Common myeloid progenitor, CD34-positive (primary cell): ENCODE results near the gene CACNA2D2.
A peak's percentile ranks its signal among the peaks of the same experiment; 100 is the strongest.

ENCODE experiments used
- CTCF ChIA-PET: fragments of 350-600 bp; sonication (Branson Sonifier 250); formaldehyde crosslinking; loops from one replicate; lab custom pipeline; 2021; ENCODE audit warnings: antibody characterized with exemption; lab: Charles Lee
- POLR2A ChIA-PET: fragments of 350-600 bp; sonication (Branson Sonifier 250); formaldehyde crosslinking; loops from one replicate; lab custom pipeline; 2021; ENCODE audit warnings: antibody characterized with exemption; lab: Charles Lee
- DNase-seq, 3 donors: peaks; one replicate each; pipeline versions ENCODE4 v3.0.0 to v3.0.0-alpha.2; 2013
- H3K27ac ChIP-seq, 2 experiments: 1 replicate in 1 of 2; 2 replicates in 1 of 2; pipeline ENCODE4 v1.7.0; 2013; ENCODE audit warnings: inconsistent platforms in 2 of 2, low read length in 2 of 2, mild to moderate bottlenecking in 2 of 2, low read depth in 1 of 2, moderate library complexity in 1 of 2; ENCODE audit not compliant: severe bottlenecking in 2 of 2, insufficient read depth in 1 of 2, poor library complexity in 1 of 2
- H3K27me3 ChIP-seq, 5 experiments: replicated peaks in 2 of 5; 1 replicate in 3 of 5; 2 replicates in 2 of 5; pipeline versions ENCODE4 v1.6.1 to v1.7.0; 2013; ENCODE audit warnings: low read length in 4 of 5, mild to moderate bottlenecking in 2 of 5, moderate library complexity in 2 of 5, inconsistent platforms in 1 of 5; ENCODE audit not compliant: insufficient read depth in 5 of 5, control insufficient read depth in 4 of 5
- H3K36me3 ChIP-seq, 4 experiments: 1 replicate in 2 of 4; 2 replicates in 2 of 4; pipeline versions ENCODE4 v1.6.1 to v1.7.0; 2013; ENCODE audit warnings: low read length in 3 of 4, control low read depth in 1 of 4, mild to moderate bottlenecking in 1 of 4; ENCODE audit not compliant: control insufficient read depth in 4 of 4, insufficient read depth in 4 of 4
- H3K4me1 ChIP-seq, 4 experiments: 1 replicate in 3 of 4; 2 replicates in 1 of 4; pipeline versions ENCODE4 v1.6.1 to v1.7.1; 2013; ENCODE audit warnings: low read length in 3 of 4, mild to moderate bottlenecking in 3 of 4, control low read depth in 1 of 4, inconsistent platforms in 1 of 4, moderate library complexity in 1 of 4; ENCODE audit not compliant: control insufficient read depth in 4 of 4, insufficient read depth in 4 of 4; ENCODE audit errors: control extremely low read depth in 1 of 4
- H3K4me3 ChIP-seq, 7 experiments: 1 replicate in 4 of 7; 2 replicates in 3 of 7; pipeline versions ENCODE4 v1.5.1 to v1.7.0; 2013; ENCODE audit warnings: mild to moderate bottlenecking in 7 of 7, low read length in 6 of 7, moderate library complexity in 6 of 7, inconsistent platforms in 2 of 7, low read depth in 2 of 7, control low read depth in 1 of 7; ENCODE audit not compliant: insufficient read depth in 4 of 7, control insufficient read depth in 1 of 7; ENCODE audit errors: extremely low read depth in 1 of 7
- H3K9me3 ChIP-seq, 5 experiments: 1 replicate in 4 of 5; 2 replicates in 1 of 5; pipeline versions ENCODE4 v1.6.1 to v1.7.1; 2013; ENCODE audit warnings: low read length in 4 of 5, mild to moderate bottlenecking in 2 of 5, inconsistent platforms in 1 of 5, low read depth in 1 of 5, moderate library complexity in 1 of 5; ENCODE audit not compliant: control insufficient read depth in 4 of 5, insufficient read depth in 2 of 5; ENCODE audit errors: control extremely low read depth in 1 of 5
- WGBS: methylation state at CpG from one replicate; pipeline ENCODE4 v1.1.5; 2013; ENCODE audit not compliant: insufficient coverage; 5-methylcytosine and 5-hydroxymethylcytosine counted together

CACNA2D2 gene

DNA sequence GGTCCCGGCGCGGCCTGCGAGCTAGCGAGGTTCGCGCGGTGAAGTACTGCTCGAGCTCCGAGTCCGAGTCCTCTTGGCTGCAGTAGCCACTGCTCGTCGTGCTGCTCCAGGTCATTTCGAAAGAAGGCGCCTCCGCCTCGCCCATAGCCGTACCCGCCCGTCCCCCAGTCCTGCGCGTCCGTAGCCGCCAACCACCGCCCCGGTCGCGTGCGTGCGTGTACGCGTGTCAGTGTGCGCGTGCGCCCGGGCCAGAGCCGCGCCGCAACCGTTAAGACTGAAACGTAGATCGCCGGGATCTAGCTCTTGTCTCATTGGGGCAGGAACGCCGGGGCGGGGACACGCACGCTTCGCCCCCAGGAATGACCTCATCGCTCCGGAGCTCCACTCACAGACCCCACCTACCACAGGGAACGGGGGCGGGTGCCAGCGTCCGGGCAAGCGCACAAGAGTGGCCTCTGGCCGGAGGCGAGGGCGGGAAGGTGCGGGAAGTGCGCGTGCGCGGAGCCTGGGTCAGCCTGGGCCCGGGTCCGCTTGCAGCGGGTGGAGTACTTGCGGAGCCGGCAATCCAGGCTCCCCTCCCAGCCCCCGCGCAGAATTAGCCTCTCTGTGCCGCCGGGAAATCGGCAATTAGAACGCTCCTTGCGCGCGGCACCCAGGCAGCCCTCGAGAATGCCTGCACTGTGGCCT is 166.1 kb downstream of the CACNA2D2 start:
- Histone ChIP-seq H3K27ac (peak overlapping the region; percentile 93 to 97), H3K9me3 (no peaks in the 10 kb centered on the region), H3K36me3 (peaks cover 0 to 32% (median 23%) of the 10 kb centered on the region in 4 experiments), H3K4me1 (peaks cover 15 to 78% (median 71%) of the 10 kb centered on the region in 4 experiments), H3K4me3 (peak overlapping the region; percentile 64 to 91 (median 79)), H3K27me3 (no peaks in the 10 kb centered on the region)
- POLR2A ChIA-PET, result interaction anchor here (0.5 to 3.6 kb wide), 10 partner anchors 9 to 1892 kb away, joined by 3 to 31 read pairs (median 4); partner anchors contain the start of genes CYB561D2, HYAL3, NAA80 and NPRL2
- under 1% methylated on average over 61 of the region's 79 CpGs for WGBS
- peak; percentile 97 to 99 (median 98) for DNase-seq
- CTCF ChIA-PET, result interaction anchor here (0.7 to 6.0 kb wide), 13 partner anchors 8 to 1331 kb away, joined by 3 to 51 read pairs (median 5); partner anchors contain the start of genes CYB561D2, HYAL2, NPRL2 and TUSC2

DNA sequence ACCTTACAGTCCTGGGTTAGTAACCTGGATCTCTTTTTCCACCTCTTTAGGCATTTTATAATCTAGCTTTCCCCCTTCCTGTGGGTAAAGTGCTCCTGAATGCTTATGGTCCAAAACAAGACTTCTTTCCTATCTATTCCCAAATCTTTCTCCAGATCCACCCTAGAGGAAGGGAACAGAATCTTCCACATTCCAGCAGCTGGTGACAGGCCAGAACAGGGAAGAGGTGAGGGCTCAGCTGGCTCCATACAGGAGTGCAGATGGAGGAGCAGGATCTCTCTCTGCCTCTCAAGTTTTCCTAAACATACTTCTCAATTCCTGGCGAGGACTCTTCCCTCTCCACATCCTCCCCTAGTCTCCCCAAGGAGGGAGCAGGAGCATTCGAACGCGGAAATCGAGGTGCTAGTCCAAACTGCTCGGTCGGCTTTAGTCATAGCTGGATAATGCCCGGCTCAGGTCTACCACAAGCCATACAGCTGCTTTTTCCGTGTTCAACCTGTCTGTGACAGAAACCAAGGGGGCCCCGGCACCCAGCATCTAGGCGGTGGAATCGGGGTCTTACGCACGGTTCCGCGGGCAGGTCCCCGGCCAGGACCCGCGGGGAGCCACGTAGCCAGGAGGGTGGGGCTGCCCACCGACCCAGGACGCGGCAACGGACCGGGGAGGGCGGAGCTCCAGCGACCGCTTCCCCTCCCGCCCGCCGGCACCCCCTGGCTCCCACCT is 166.8 kb downstream of the CACNA2D2 start:
- Histone ChIP-seq H3K9me3 (no peaks in the 10 kb centered on the region), H3K4me3 (peak overlapping the region; percentile 64 to 91 (median 79)), H3K4me1 (peaks cover 13 to 72% (median 65%) of the 10 kb centered on the region in 4 experiments), H3K27me3 (no peaks in the 10 kb centered on the region), H3K36me3 (peaks cover 0 to 39% (median 30%) of the 10 kb centered on the region in 4 experiments), H3K27ac (peak overlapping the region; percentile 93 to 97)
- WGBS, result 10% methylated on average over 11 of the region's 31 CpGs
- ChIA-PET POLR2A (interaction anchor here (0.9 to 3.6 kb wide), 8 partner anchors 8 to 76 kb away, joined by 3 to 31 read pairs (median 5); partner anchors contain the start of genes CYB561D2, HYAL3, NAA80 and NPRL2), CTCF (interaction anchor here (0.9 to 6.0 kb wide), 12 partner anchors 8 to 1331 kb away, joined by 3 to 51 read pairs (median 6); partner anchors contain the start of genes CYB561D2, HYAL2, NPRL2 and TUSC2)
- DNase-seq, result no peak

DNA sequence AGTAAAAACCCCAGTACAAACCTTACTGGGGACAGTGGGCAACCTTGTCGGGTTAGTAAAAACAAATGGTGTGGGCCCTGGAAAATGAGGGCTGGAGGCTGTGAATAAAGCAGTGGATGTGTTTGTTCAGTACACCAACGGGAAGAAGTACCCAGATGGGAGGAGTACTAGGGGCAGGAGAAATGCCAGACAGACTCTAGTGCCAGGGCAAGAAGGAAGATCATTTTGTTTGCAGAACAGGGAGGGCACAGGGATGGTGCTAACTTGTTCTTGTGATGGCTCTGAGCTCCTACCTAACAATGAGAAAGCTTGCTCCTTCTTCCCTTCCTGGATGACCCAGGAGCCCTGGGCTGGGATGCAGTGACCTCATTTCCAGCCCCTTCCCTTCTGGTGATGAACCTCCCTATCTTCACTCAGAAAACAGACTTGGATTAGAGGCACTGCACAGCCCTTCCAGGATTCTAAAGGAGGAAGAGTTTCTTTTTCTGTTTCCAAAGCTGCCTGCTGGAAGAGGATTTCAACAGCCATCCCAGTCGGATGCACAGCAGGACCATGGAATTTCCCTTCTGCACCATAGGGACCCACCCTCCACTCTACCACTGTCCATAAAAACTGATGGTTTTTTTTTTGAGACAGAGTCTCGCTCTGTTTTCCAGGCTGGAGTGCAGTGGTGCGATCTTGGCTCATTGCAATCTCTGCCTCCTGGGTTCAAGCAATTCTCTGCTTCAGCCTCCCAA is 168.9 kb downstream of the CACNA2D2 start:
- no peak for DNase-seq
- ChIA-PET CTCF (interaction anchor here (1.2 to 2.9 kb wide), 4 partner anchors 9 to 14 kb away, joined by 3 to 16 read pairs (median 8); partner anchors contain the start of gene HYAL2), POLR2A (no interaction called here)
- Histone ChIP-seq H3K9me3 (no peaks in the 10 kb centered on the region), H3K27me3 (no peaks in the 10 kb centered on the region), H3K4me3 (peak overlapping the region in 1 of 7 experiments; percentile 9), H3K36me3 (peaks cover 2 to 60% (median 48%) of the 10 kb centered on the region in 4 experiments), H3K27ac (peak overlapping the region; percentile 36 to 97), H3K4me1 (peaks cover 6 to 51% (median 48%) of the 10 kb centered on the region in 4 experiments)
- WGBS, result 84% methylated on average over 5 of the region's 5 CpGs

DNA sequence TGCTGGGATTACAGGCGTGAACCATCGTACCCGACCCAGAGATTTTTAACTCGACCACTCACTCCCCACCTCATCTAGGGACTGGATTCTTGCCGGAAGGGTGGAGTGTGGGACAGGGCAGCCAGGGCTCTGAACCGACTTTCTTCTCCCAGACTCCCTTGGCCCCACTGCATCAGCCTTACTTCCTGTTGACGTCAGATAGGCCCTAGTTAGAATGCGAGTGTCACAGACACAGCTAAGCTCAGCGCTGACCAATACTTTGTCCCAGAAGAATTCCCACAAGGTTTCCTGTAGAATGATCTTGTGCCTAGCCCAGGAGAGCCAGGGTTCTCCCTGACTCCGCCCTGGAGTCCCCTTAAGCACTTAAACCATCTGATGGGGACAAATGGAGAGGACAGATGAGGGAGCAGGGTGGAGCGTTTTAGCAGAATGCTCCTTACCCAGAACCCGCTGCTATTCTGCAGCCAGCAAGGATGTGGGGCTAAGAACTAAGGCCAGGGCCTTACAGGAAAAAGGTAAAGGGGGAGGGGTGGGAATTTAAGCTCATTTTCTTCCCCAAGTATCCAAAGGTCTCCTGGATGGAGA is 169.6 kb downstream of the CACNA2D2 start:
- POLR2A ChIA-PET, result no interaction called here
- 90% methylated on average over 11 of the region's 12 CpGs for WGBS
- H3K4me3 ChIP-seq, result no peak overlapping the region

DNA sequence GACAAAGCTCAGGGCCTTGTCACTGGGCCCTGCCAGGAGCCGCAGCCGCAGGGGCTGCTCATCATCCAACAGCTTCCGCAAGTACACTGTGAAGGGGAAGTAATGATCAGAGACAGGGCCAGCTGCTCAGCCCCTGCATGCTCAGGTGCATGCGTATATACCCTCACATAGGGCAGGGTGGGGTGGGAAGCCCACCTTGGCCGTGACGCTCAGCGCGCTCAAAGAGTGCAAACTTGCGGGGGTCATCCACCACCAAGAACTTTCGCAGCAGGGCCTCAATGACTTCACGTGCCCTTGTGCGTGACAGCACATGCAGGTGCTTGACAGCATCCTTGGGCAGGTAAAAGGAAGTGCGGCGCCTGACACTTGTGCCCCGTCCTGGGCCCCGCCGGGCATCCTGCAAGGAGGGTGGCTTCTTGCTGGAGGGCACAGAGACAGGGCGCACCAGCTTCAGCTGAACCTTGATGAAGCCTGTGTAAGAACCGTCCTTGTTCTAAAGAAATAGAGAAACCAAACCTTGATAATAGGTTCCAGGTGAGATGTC is 172.0 kb downstream of the CACNA2D2 start:
- 97% methylated on average over 19 of the region's 19 CpGs for WGBS
- Histone ChIP-seq H3K36me3 (peaks cover 5 to 60% (median 51%) of the 10 kb centered on the region in 4 experiments), H3K4me3 (no peak overlapping the region), H3K4me1 (peaks cover 4 to 42% (median 38%) of the 10 kb centered on the region in 4 experiments), H3K27ac (no peak overlapping the region), H3K27me3 (no peaks in the 10 kb centered on the region), H3K9me3 (no peaks in the 10 kb centered on the region)
- POLR2A ChIA-PET, result no interaction called here
- DNase-seq, result no peak
- CTCF ChIA-PET, result interaction anchor here (1.2 to 1.5 kb wide), 3 partner anchors 13 to 85 kb away, joined by 3 read pairs; no protein-coding TSS in a partner anchor

More for the DNA sequence above, 169.6 kb downstream of the CACNA2D2 start:
- Histone ChIP-seq H3K9me3 (no peaks in the 10 kb centered on the region), H3K27me3 (no peaks in the 10 kb centered on the region), H3K27ac (peak overlapping the region; percentile 36 to 97), H3K36me3 (peaks cover 5 to 64% (median 52%) of the 10 kb centered on the region in 4 experiments), H3K4me1 (peaks cover 5 to 45% (median 42%) of the 10 kb centered on the region in 4 experiments)
- CTCF ChIA-PET, result interaction anchor here (0.9 to 1.8 kb wide), 4 partner anchors 9 to 35 kb away, joined by 3 to 16 read pairs (median 4); partner anchors contain the start of gene HYAL2
- DNase-seq, result no peak

DNA sequence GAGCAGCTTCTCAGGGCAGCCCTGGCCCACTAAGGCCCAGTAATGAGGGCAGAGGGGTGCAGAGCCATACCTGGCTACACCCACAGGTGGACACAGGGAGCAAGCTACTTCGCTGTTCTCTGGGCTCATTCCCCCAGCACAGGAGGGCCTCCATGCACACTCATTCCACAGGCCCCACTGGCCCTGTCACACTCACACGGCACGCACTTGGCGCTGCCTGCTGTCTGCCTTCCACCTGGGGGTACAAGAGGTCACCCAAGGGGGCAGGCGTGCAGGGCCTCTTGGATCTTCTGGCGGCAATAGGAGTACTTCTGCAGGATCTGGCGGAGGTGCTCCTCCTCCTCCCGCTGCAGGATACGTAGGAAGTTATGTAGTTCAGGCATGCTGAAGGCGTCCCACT is 173.1 kb downstream of the CACNA2D2 start:
- POLR2A ChIA-PET, result no interaction called here

More for the DNA sequence above, 173.1 kb downstream of the CACNA2D2 start:
- peaks cover 5 to 59% (median 52%) of the 10 kb centered on the region in 4 experiments for H3K36me3 ChIP-seq
- 97% methylated on average over 10 of the region's 10 CpGs for WGBS
- CTCF ChIA-PET, result interaction anchor here (1.3 to 3.5 kb wide), 4 partner anchors 7 to 52 kb away, joined by 3 to 21 read pairs (median 4); partner anchors contain the start of gene RASSF1
- peaks cover 0 to 39% (median 31%) of the 10 kb centered on the region in 4 experiments for H3K4me1 ChIP-seq
- DNase-seq, result no peak
- no peak overlapping the region for H3K4me3 ChIP-seq
- no peak overlapping the region for H3K27ac ChIP-seq
- H3K9me3 ChIP-seq, result no peaks in the 10 kb centered on the region
- no peaks in the 10 kb centered on the region for H3K27me3 ChIP-seq
